ENCODE measurements around the gene ACHE.

ACHE gene

GRCh38 chr7:100896732-100897608 lies 1.3 kb upstream of the ACHE start:
- Histone ChIP-seq H3K9ac (ENCODE audit: low read length) (peak overlapping the region; percentile 21), H3K4me3 (ENCODE audit: low read depth, low read length) (peak overlapping the region; percentile 61), H3K27me3 (ENCODE audit: control insufficient read depth, insufficient read depth, low read length) (peaks cover 22% of the 10 kb centered on the region), H3K9me3 (ENCODE audit: control insufficient read depth, insufficient read depth, low read depth, low read length) (no peaks in the 10 kb centered on the region), H3K27ac (ENCODE audit: low read depth, low read length) (no peak overlapping the region), H3K4me1 (ENCODE audit: control insufficient read depth, insufficient read depth, low read length) (peaks cover 18% of the 10 kb centered on the region), H3K36me3 (ENCODE audit: control insufficient read depth, insufficient read depth, low read length) (peaks cover 5% of the 10 kb centered on the region; the same call in 1 of the 2 replicates)

GRCh38 chr7:100895956-100896731 lies 456 bp upstream of the ACHE start:
- Histone ChIP-seq H3K4me3 (ENCODE audit: low read depth, low read length) (peak overlapping the region; percentile 61), H3K27me3 (ENCODE audit: control insufficient read depth, insufficient read depth, low read length) (peaks cover 22% of the 10 kb centered on the region), H3K27ac (ENCODE audit: low read depth, low read length) (no peak overlapping the region), H3K9me3 (ENCODE audit: control insufficient read depth, insufficient read depth, low read depth, low read length) (no peaks in the 10 kb centered on the region), H3K36me3 (ENCODE audit: control insufficient read depth, insufficient read depth, low read length) (peaks cover 5% of the 10 kb centered on the region; the same call in 1 of the 2 replicates), H3K9ac (ENCODE audit: low read length) (peak overlapping the region; percentile 74), H3K4me1 (ENCODE audit: control insufficient read depth, insufficient read depth, low read length) (peaks cover 26% of the 10 kb centered on the region)

GRCh38 chr7:100894860-100895700 lies 608 bp downstream of the ACHE start:
- Histone ChIP-seq H3K4me3 (ENCODE audit: low read depth, low read length) (peak overlapping the region; percentile 68), H3K4me1 (ENCODE audit: control insufficient read depth, insufficient read depth, low read length) (peaks cover 27% of the 10 kb centered on the region), H3K9me3 (ENCODE audit: control insufficient read depth, insufficient read depth, low read depth, low read length) (no peaks in the 10 kb centered on the region), H3K27me3 (ENCODE audit: control insufficient read depth, insufficient read depth, low read length) (peaks cover 22% of the 10 kb centered on the region), H3K36me3 (ENCODE audit: control insufficient read depth, insufficient read depth, low read length) (peaks cover 5% of the 10 kb centered on the region; the same call in 1 of the 2 replicates), H3K9ac (ENCODE audit: low read length) (peak overlapping the region; percentile 50), H3K27ac (ENCODE audit: low read depth, low read length) (no peak overlapping the region)

- Histone ChIP-seq H3K9me3 (ENCODE audit: control insufficient read depth, insufficient read depth, low read depth, low read length) (no peaks in the 10 kb centered on the region), H3K9ac (ENCODE audit: low read length) (peak overlapping the region; percentile 46), H3K4me3 (ENCODE audit: low read depth, low read length) (peak overlapping the region; percentile 68), H3K4me1 (ENCODE audit: control insufficient read depth, insufficient read depth, low read length) (peaks cover 27% of the 10 kb centered on the region), H3K27ac (ENCODE audit: low read depth, low read length) (no peak overlapping the region), H3K27me3 (ENCODE audit: control insufficient read depth, insufficient read depth, low read length) (peaks cover 22% of the 10 kb centered on the region), H3K36me3 (ENCODE audit: control insufficient read depth, insufficient read depth, low read length) (peaks cover 5% of the 10 kb centered on the region; the same call in 1 of the 2 replicates)
These were observed 1.6 kb downstream of the ACHE start for GRCh38 chr7:100893910-100894721.

- H3K27me3 ChIP-seq (ENCODE audit: control insufficient read depth, insufficient read depth, low read length) = peaks cover 22% of the 10 kb centered on the region
These were observed 2.3 kb downstream of the ACHE start for GRCh38 chr7:100893318-100893895.

GRCh38 chr7:100892364-100893317 lies 3.0 kb downstream of the ACHE start:
- Histone ChIP-seq H3K4me1 (ENCODE audit: control insufficient read depth, insufficient read depth, low read length) (peaks cover 37% of the 10 kb centered on the region), H3K27ac (ENCODE audit: low read depth, low read length) (no peak overlapping the region), H3K27me3 (ENCODE audit: control insufficient read depth, insufficient read depth, low read length) (peaks cover 19% of the 10 kb centered on the region), H3K4me3 (ENCODE audit: low read depth, low read length) (no peak overlapping the region), H3K36me3 (ENCODE audit: control insufficient read depth, insufficient read depth, low read length) (peaks cover 17% of the 10 kb centered on the region), H3K9ac (ENCODE audit: low read length) (no peak overlapping the region), H3K9me3 (ENCODE audit: control insufficient read depth, insufficient read depth, low read depth, low read length) (no peaks in the 10 kb centered on the region)

More at GRCh38 chr7:100893318-100893895, 2.3 kb downstream of the ACHE start:
- peaks cover 9% of the 10 kb centered on the region for H3K36me3 ChIP-seq (ENCODE audit: control insufficient read depth, insufficient read depth, low read length)
- no peak overlapping the region for H3K4me3 ChIP-seq (ENCODE audit: low read depth, low read length)
- no peak overlapping the region for H3K9ac ChIP-seq (ENCODE audit: low read length)
- no peaks in the 10 kb centered on the region for H3K9me3 ChIP-seq (ENCODE audit: control insufficient read depth, insufficient read depth, low read depth, low read length)
- H3K4me1 ChIP-seq (ENCODE audit: control insufficient read depth, insufficient read depth, low read length) = peaks cover 30% of the 10 kb centered on the region
- no peak overlapping the region for H3K27ac ChIP-seq (ENCODE audit: low read depth, low read length)

GRCh38 chr7:100891568-100892247 lies 4.0 kb downstream of the ACHE start:
- Histone ChIP-seq H3K36me3 (ENCODE audit: control insufficient read depth, insufficient read depth, low read length) (peaks cover 26% of the 10 kb centered on the region), H3K9me3 (ENCODE audit: control insufficient read depth, insufficient read depth, low read depth, low read length) (no peaks in the 10 kb centered on the region), H3K4me3 (ENCODE audit: low read depth, low read length) (peak overlapping the region; percentile 66), H3K9ac (ENCODE audit: low read length) (peak overlapping the region; percentile 86), H3K27me3 (ENCODE audit: control insufficient read depth, insufficient read depth, low read length) (peaks cover 16% of the 10 kb centered on the region), H3K27ac (ENCODE audit: low read depth, low read length) (peak overlapping the region; percentile 44; the same call in 1 of the 2 replicates), H3K4me1 (ENCODE audit: control insufficient read depth, insufficient read depth, low read length) (peaks cover 44% of the 10 kb centered on the region)

GRCh38 chr7:100890653-100891567 lies 4.8 kb downstream of the ACHE start:
- Histone ChIP-seq H3K9me3 (ENCODE audit: control insufficient read depth, insufficient read depth, low read depth, low read length) (no peaks in the 10 kb centered on the region), H3K4me1 (ENCODE audit: control insufficient read depth, insufficient read depth, low read length) (peaks cover 37% of the 10 kb centered on the region), H3K4me3 (ENCODE audit: low read depth, low read length) (peak overlapping the region; percentile 66), H3K9ac (ENCODE audit: low read length) (peak overlapping the region; percentile 86), H3K27ac (ENCODE audit: low read depth, low read length) (peak overlapping the region; percentile 44; the same call in 1 of the 2 replicates), H3K27me3 (ENCODE audit: control insufficient read depth, insufficient read depth, low read length) (peaks cover 8% of the 10 kb centered on the region), H3K36me3 (ENCODE audit: control insufficient read depth, insufficient read depth, low read length) (peaks cover 34% of the 10 kb centered on the region)
